ENCODE results near the gene CRIP3. TPM values are rescaled to one million over a fixed set of nuclear protein-coding genes. Genes with fewer than 3 reads are reported as not detected.

Gene CRIP3
- total and polyA plus RNA-seq, 2 of the 13 experiments (the other 11 are each of a cell fraction or from before 2014, with no cell fraction given) = 6.3 to 9.3 TPM

GRCh38 chr6:43290339-43290904 is 18.2 kb downstream of the CRIP3 start (continued):
- TF ChIP-seq HOMEZ (CRISPR knock-in tag; IDR thresholded peaks at IDR 0.05; ENCODE audit: low read depth) = no peak
- no peak for TF ChIP-seq ZNF883 (CRISPR knock-in tag; IDR thresholded peaks at IDR 0.05; ENCODE audit: not compliant biosample characterization)
- TF ChIP-seq ZNF354B (CRISPR knock-in tag; IDR thresholded peaks at IDR 0.05) = no peak
- no peak for TF ChIP-seq NR0B2 (CRISPR knock-in tag; IDR thresholded peaks at IDR 0.05)
- TF ChIP-seq DR1 (CRISPR knock-in tag; IDR thresholded peaks at IDR 0.05) = no peak
- TF ChIP-seq CHD4 (IDR thresholded peaks at IDR 0.05; ENCODE audit: borderline replicate concordance, low read length) = peak; percentile 97; the same call in 1 of the 2 replicates
- TF ChIP-seq ZNF770 (CRISPR knock-in tag; IDR thresholded peaks at IDR 0.05) = peak; percentile 98
- 0 out of 2 replicates have a peak, but pooled peaks have one; percentile 5 for TF ChIP-seq ZFP91 (CRISPR knock-in tag; IDR thresholded peaks at IDR 0.05; ENCODE audit: borderline replicate concordance)
- TF ChIP-seq LBX2 (CRISPR knock-in tag; IDR thresholded peaks at IDR 0.05; ENCODE audit: borderline replicate concordance) = no peak
- TF ChIP-seq ZNF75D (CRISPR knock-in tag; IDR thresholded peaks at IDR 0.05; ENCODE audit: borderline replicate concordance) = no peak
- TF ChIP-seq ZNF607 (CRISPR knock-in tag; IDR thresholded peaks at IDR 0.05; ENCODE audit: borderline replicate concordance) = no peak; the same call in none of the 2 replicates
- TF ChIP-seq ZNF841 (CRISPR knock-in tag; IDR thresholded peaks at IDR 0.05; ENCODE audit: borderline replicate concordance) = no peak
- TF ChIP-seq RXRB (CRISPR knock-in tag; IDR thresholded peaks at IDR 0.05; ENCODE audit: borderline replicate concordance) = no peak
- no peak for TF ChIP-seq ARNT2 (CRISPR knock-in tag; IDR thresholded peaks at IDR 0.05; ENCODE audit: low read depth)
- TF ChIP-seq ZNF784 (CRISPR knock-in tag; IDR thresholded peaks at IDR 0.05; ENCODE audit: borderline replicate concordance) = no peak
- TF ChIP-seq ZBTB4 (CRISPR knock-in tag; IDR thresholded peaks at IDR 0.05; ENCODE audit: borderline replicate concordance) = no peak
- no peak for TF ChIP-seq ZNF737 (CRISPR knock-in tag; IDR thresholded peaks at IDR 0.05; ENCODE audit: borderline replicate concordance)
